Neural cell (in vitro differentiated cells): ENCODE results near the gene HEXIM2. TPM values are rescaled to one million over a fixed set of nuclear protein-coding genes. Genes with fewer than 3 reads are reported as not detected.

Experiments used
- H2AFZ ChIP-seq: fragments of 200-600, 300-800 bp; sonication (generic), shearing (Covaris generic); 2 replicates; pipeline ENCODE4 v1.6.0; 2014; ENCODE audit warnings: low read depth, mild to moderate bottlenecking, antibody characterized with exemption, low read length, moderate library complexity
- H3F3A ChIP-seq: fragments of 200-600 bp; shearing (Covaris generic); 2 replicates; pipeline ENCODE4 v1.6.1; 2016; ENCODE audit warnings: mild to moderate bottlenecking, moderate library complexity, mixed read lengths, antibody characterized with exemption, low read length; ENCODE audit not compliant: insufficient read depth, poor library complexity, severe bottlenecking
- H3K27ac ChIP-seq: fragments of 200-600, 300-800 bp; sonication (generic), shearing (Covaris generic); 2 replicates; pipeline ENCODE4 v1.5.1; 2014; ENCODE audit warnings: mild to moderate bottlenecking, low read length, moderate library complexity
- H3K27me3 ChIP-seq: fragments of 300-800, 200-600 bp; sonication (generic), shearing (Covaris generic); 2 replicates; pipeline ENCODE4 v1.6.0; 2014; ENCODE audit warnings: mild to moderate bottlenecking, low read depth, low read length, moderate library complexity; ENCODE audit not compliant: insufficient read depth
- H3K36me3 ChIP-seq: fragments of 300-800, 200-600 bp; sonication (generic), shearing (Covaris generic); 2 replicates; pipeline ENCODE4 v1.5.1; 2014; ENCODE audit warnings: mild to moderate bottlenecking, antibody characterized with exemption, low read length, moderate library complexity; ENCODE audit not compliant: insufficient read depth
- H3K4me2 ChIP-seq: fragments of 300-800, 200-600 bp; sonication (generic), shearing (Covaris generic); 2 replicates; pipeline ENCODE4 v1.6.0; 2014; ENCODE audit warnings: mild to moderate bottlenecking, low read length
- H3K4me3 ChIP-seq: fragments of 300-800, 200-600 bp; sonication (generic), shearing (Covaris generic); 2 replicates; pipeline ENCODE4 v1.5.1; 2014; ENCODE audit warnings: mild to moderate bottlenecking, low read length, moderate library complexity
- H3K79me2 ChIP-seq: fragments of 200-600 bp; shearing (Covaris generic); replicated peaks from 2 replicates; pipeline ENCODE4 v1.6.0; 2014; ENCODE audit warnings: mild to moderate bottlenecking, low read length, moderate library complexity; ENCODE audit not compliant: insufficient read depth
- H3K9ac ChIP-seq: fragments of 300-800, 200-600 bp; sonication (generic), shearing (Covaris generic); 2 replicates; pipeline ENCODE4 v1.6.1; 2016; ENCODE audit warnings: mild to moderate bottlenecking, low read length, mixed read lengths
- H3K9me2 ChIP-seq: fragments of 200-600 bp; shearing (Covaris generic); 2 replicates; pipeline ENCODE4 v1.6.1; 2016; ENCODE audit warnings: mild to moderate bottlenecking, low read length, mixed read lengths; ENCODE audit not compliant: insufficient read depth
- H3K9me3 ChIP-seq: fragments of 200-600, 300-800 bp; sonication (generic), shearing (Covaris generic); 2 replicates; pipeline ENCODE4 v1.6.1; 2016; ENCODE audit warnings: mild to moderate bottlenecking, mixed run types, low read length, moderate library complexity, mixed read lengths
- H4K20me1 ChIP-seq: fragments of 200-600 bp; shearing (Covaris generic); 2 replicates; pipeline ENCODE4 v1.6.1; 2016; ENCODE audit warnings: mild to moderate bottlenecking, mixed run types; ENCODE audit not compliant: insufficient read depth
- CTCF ChIP-seq: fragments of 450-650 bp; IDR thresholded peaks from 2 replicates; pipeline ENCODE4 v1.5.1; 2014; ENCODE audit warnings: antibody characterized with exemption, mild to moderate bottlenecking, moderate library complexity; ENCODE audit not compliant: poor library complexity, severe bottlenecking
- EP300 ChIP-seq: fragments of 450-650 bp; conservative IDR thresholded peaks from 2 replicates; pipeline ENCODE4 v1.6.1; 2014; ENCODE audit warnings: antibody characterized with exemption, mild to moderate bottlenecking, moderate library complexity; ENCODE audit not compliant: poor library complexity, severe bottlenecking
- EZH2 ChIP-seq: fragments of 200-600, 300-800 bp; shearing (Covaris generic), sonication (generic); IDR thresholded peaks from 2 replicates; pipeline ENCODE4 v1.6.1; 2014; ENCODE audit warnings: antibody characterized with exemption, low read length, borderline replicate concordance, mild to moderate bottlenecking; ENCODE audit not compliant: insufficient read depth, poor library complexity, severe bottlenecking
- MXI1 ChIP-seq: fragments of 450-650 bp; conservative IDR thresholded peaks from 2 replicates; pipeline ENCODE4 v1.6.1; 2014; ENCODE audit warnings: antibody characterized with exemption, mild to moderate bottlenecking; ENCODE audit not compliant: poor library complexity, severe bottlenecking
- POLR2AphosphoS5 ChIP-seq: IDR thresholded peaks from 2 replicates; pipeline ENCODE4 v1.6.1; 2012
- RAD21 ChIP-seq: fragments of 450-650 bp; conservative IDR thresholded peaks from 2 replicates; pipeline ENCODE4 v1.6.1; 2014; ENCODE audit warnings: antibody characterized with exemption, mild to moderate bottlenecking, moderate library complexity
- REST ChIP-seq: IDR thresholded peaks from 2 replicates; pipeline ENCODE4 v1.6.1; 2012; ENCODE audit warnings: borderline replicate concordance
- SMC3 ChIP-seq: fragments of 450-650 bp; conservative IDR thresholded peaks from 2 replicates; pipeline ENCODE4 v1.6.1; 2014; ENCODE audit warnings: antibody characterized with exemption, mild to moderate bottlenecking, moderate library complexity; ENCODE audit not compliant: poor library complexity
- TAF1 ChIP-seq: IDR thresholded peaks from 2 replicates; pipeline ENCODE4 v1.6.1; 2012; ENCODE audit warnings: low read depth
- polyA plus RNA-seq: library from polyadenylated mRNA; depleted of rRNA; stranded (reverse); fragments of >200 nt; gene quantifications from 2 replicates; pipeline ENCODE4 v1.2.3, GENCODE V29; 2014

HEXIM2 gene
- polyA plus RNA-seq, 1 donor from 2014 or later: 13.9 TPM

- no peaks in the 10 kb centered on the region for H3K36me3 ChIP-seq
- H3F3A ChIP-seq: no peaks in the 10 kb centered on the region
- no peaks in the 10 kb centered on the region for H3K9me2 ChIP-seq
- no peak overlapping the region for H3K4me2 ChIP-seq
- TF ChIP-seq RAD21: no peak
- no peak for TF ChIP-seq SMC3
- TF ChIP-seq TAF1: no peak
- no peak for TF ChIP-seq POLR2AphosphoS5
- no peak for TF ChIP-seq CTCF
- no peak for TF ChIP-seq MXI1
- TF ChIP-seq REST: no peak
- TF ChIP-seq EP300: no peak
- no peak for TF ChIP-seq EZH2
- H2AFZ ChIP-seq: no peak overlapping the region
- H3K9ac ChIP-seq: no peak overlapping the region
- H4K20me1 ChIP-seq: peaks cover 4% of the 10 kb centered on the region
- no peaks in the 10 kb centered on the region for H3K9me3 ChIP-seq
- no peaks in the 10 kb centered on the region for H3K27me3 ChIP-seq
- H3K4me3 ChIP-seq: no peak overlapping the region
- peaks cover 28% of the 10 kb centered on the region for H3K79me2 ChIP-seq
- H3K27ac ChIP-seq: no peak overlapping the region
Measured at GRCh38 chr17:45155483-45155882, 6.2 kb upstream of the HEXIM2 start.

GRCh38 chr17:45156242-45156641, 5.4 kb upstream of the HEXIM2 start:
- Histone ChIP-seq H3K4me3 (no peak overlapping the region), H3K27ac (no peak overlapping the region), H3K36me3 (no peaks in the 10 kb centered on the region), H3F3A (no peaks in the 10 kb centered on the region), H3K9me2 (no peaks in the 10 kb centered on the region), H3K9ac (no peak overlapping the region), H3K27me3 (no peaks in the 10 kb centered on the region), H3K4me2 (no peak overlapping the region), H3K9me3 (no peaks in the 10 kb centered on the region), H2AFZ (no peak overlapping the region), H3K79me2 (peaks cover 23% of the 10 kb centered on the region), H4K20me1 (no peaks in the 10 kb centered on the region)
- no peak for TF ChIP-seq REST
- TF ChIP-seq TAF1: no peak
- TF ChIP-seq POLR2AphosphoS5: no peak
- TF ChIP-seq RAD21: no peak
- no peak for TF ChIP-seq MXI1
- no peak for TF ChIP-seq EZH2
- no peak for TF ChIP-seq EP300
- no peak for TF ChIP-seq CTCF
- no peak for TF ChIP-seq SMC3
